ENCODE results near the gene CFAP119. TPM values are rescaled to one million over a fixed set of nuclear protein-coding genes. Genes with fewer than 3 reads are reported as not detected.
A peak's percentile ranks its signal among the peaks of the same experiment; 100 is the strongest.

The CFAP119 gene
- total and polyA plus RNA-seq, 8 donors = 2.0 to 71.2 (median 10.4) TPM; not detected in 2

DNA sequence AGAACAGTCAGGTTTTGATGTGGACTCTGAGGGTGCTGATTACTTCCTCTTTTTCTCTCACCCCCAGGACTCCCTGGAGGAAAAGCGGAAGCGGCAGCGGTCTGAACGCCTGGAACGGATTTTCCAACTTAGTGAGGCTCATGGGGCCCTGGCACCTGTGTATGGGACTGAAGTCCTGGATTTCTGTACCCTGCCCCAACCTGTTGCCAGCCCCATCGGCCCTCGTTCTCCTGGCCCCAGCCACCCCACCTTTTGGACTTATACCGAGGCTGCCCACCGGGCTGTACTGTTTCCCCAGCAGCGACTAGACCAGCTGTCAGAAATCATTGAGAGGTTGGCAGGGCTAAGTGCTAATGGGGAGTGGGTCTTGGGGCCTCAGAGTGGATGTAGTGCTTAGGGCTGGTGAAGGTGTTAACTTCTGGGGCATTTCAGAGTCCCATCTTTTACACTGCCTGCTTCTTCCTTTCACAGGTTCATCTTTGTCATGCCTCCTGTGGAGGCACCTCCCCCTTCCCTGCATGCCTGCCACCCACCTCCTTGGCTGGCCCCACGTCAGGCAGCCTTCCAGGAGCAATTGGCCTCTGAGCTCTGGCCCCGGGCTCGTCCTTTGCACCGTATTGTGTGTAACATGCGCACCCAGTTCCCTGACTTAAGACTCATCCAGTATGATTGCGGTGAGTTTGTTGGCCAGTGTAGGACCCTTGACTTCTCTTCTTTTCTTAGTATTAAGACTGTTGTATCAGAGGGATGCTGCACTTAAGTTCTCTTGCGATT, 32.8 kb downstream of the CFAP119 start:
- intact Hi-C loops (cut with DNase I; ENCODE audit: low total_unique reads) = no loop called here
- Histone ChIP-seq H3K4me3 (no peak overlapping the region), H3K27me3 (no peaks in the 10 kb centered on the region), H3K27ac (no peak overlapping the region), H3K4me1 (peaks cover 0 to 16% (median 0%) of the 10 kb centered on the region in 4 donors), H3K36me3 (peaks cover 68 to 98% (median 97%) of the 10 kb centered on the region in 4 donors), H3K9me3 (no peaks in the 10 kb centered on the region)
- 79 to 89% (median 87%) methylated on average over 17 of the region's 17 CpGs for WGBS, 5 donors
- TF ChIP-seq, protein P1, sequence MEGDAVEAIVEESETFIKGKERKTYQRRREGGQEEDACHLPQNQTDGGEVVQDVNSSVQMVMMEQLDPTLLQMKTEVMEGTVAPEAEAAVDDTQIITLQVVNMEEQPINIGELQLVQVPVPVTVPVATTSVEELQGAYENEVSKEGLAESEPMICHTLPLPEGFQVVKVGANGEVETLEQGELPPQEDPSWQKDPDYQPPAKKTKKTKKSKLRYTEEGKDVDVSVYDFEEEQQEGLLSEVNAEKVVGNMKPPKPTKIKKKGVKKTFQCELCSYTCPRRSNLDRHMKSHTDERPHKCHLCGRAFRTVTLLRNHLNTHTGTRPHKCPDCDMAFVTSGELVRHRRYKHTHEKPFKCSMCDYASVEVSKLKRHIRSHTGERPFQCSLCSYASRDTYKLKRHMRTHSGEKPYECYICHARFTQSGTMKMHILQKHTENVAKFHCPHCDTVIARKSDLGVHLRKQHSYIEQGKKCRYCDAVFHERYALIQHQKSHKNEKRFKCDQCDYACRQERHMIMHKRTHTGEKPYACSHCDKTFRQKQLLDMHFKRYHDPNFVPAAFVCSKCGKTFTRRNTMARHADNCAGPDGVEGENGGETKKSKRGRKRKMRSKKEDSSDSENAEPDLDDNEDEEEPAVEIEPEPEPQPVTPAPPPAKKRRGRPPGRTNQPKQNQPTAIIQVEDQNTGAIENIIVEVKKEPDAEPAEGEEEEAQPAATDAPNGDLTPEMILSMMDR (IDR thresholded peaks at IDR 0.05) = no peak
- TF ChIP-seq POLR2A (IDR thresholded peaks at IDR 0.05) (no peak), EP300 (IDR thresholded peaks at IDR 0.05) (no peak), POLR2AphosphoS5 (IDR thresholded peaks at IDR 0.05) (no peak)
- DNase-seq = no peak

DNA sequence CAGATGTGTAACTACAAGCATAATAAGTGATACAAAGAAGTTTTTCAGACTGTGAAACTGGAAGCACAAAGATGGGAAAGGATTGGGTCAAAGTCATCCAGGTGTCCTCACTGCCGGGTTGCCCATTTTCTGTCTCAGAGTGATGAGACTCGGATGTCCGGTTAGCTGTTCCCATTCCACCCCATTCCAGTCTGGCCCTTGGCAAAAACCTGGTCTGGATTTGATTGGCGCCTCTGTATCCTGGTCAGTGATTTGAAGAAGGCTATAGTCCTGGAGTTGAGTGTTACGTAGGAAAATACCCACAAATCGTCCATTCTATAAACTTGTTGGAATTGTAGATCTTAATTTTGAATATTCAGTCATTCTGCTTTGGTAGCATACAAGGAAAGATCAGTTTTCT, 33.5 kb downstream of the CFAP119 start:
- Histone ChIP-seq H3K4me3 (no peak overlapping the region), H3K9me3 (no peaks in the 10 kb centered on the region), H3K27ac (no peak overlapping the region), H3K4me1 (peaks cover 0 to 16% (median 0%) of the 10 kb centered on the region in 4 donors), H3K27me3 (no peaks in the 10 kb centered on the region), H3K36me3 (peaks cover 68 to 98% (median 97%) of the 10 kb centered on the region in 4 donors)
- intact Hi-C loops (cut with DNase I; ENCODE audit: low total_unique reads) = no loop called here
- DNase-seq = no peak
- WGBS, 5 donors = 92 to 96% (median 93%) methylated on average over 6 of the region's 6 CpGs
- TF ChIP-seq EP300 (IDR thresholded peaks at IDR 0.05) (no peak), POLR2AphosphoS5 (IDR thresholded peaks at IDR 0.05) (no peak), POLR2A (IDR thresholded peaks at IDR 0.05) (no peak)
- TF ChIP-seq, protein P1 (IDR thresholded peaks at IDR 0.05) = no peak

DNA sequence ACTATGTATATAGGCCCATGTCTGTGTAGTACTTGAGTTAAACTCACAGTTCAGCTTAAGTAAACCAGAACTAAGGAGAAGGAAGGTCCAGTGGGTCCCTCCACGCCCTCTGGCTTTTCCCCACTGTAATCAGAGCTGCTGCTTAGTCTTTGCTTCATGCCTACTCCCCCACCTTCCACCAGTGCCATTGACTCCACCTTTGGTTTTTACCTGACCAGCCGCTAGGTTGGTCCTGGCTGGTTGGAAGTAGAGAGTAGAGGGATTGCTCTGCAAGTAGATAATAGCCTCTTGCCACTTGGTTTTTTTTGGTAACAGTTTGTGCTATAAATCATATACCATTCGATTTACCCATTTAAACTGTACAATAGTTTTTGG, 36.5 kb downstream of the CFAP119 start:
- Histone ChIP-seq H3K9me3 (no peaks in the 10 kb centered on the region), H3K27ac (peak overlapping the region in 3 of 5 donors; percentile 10 to 67 (median 39)), H3K4me3 (no peak overlapping the region), H3K4me1 (peaks cover 0 to 16% (median 0%) of the 10 kb centered on the region in 4 donors), H3K36me3 (peaks cover 71 to 98% (median 97%) of the 10 kb centered on the region in 4 donors), H3K27me3 (no peaks in the 10 kb centered on the region)
- WGBS, 5 donors = 85 to 97% (median 92%) methylated on average over 3 of the region's 3 CpGs
- intact Hi-C loops (cut with DNase I; ENCODE audit: low total_unique reads) = no loop called here
- TF ChIP-seq EP300 (IDR thresholded peaks at IDR 0.05) (no peak), POLR2A (IDR thresholded peaks at IDR 0.05) (no peak), POLR2AphosphoS5 (IDR thresholded peaks at IDR 0.05) (no peak)
- TF ChIP-seq, protein P1 (IDR thresholded peaks at IDR 0.05) = no peak
- no peak for DNase-seq

DNA sequence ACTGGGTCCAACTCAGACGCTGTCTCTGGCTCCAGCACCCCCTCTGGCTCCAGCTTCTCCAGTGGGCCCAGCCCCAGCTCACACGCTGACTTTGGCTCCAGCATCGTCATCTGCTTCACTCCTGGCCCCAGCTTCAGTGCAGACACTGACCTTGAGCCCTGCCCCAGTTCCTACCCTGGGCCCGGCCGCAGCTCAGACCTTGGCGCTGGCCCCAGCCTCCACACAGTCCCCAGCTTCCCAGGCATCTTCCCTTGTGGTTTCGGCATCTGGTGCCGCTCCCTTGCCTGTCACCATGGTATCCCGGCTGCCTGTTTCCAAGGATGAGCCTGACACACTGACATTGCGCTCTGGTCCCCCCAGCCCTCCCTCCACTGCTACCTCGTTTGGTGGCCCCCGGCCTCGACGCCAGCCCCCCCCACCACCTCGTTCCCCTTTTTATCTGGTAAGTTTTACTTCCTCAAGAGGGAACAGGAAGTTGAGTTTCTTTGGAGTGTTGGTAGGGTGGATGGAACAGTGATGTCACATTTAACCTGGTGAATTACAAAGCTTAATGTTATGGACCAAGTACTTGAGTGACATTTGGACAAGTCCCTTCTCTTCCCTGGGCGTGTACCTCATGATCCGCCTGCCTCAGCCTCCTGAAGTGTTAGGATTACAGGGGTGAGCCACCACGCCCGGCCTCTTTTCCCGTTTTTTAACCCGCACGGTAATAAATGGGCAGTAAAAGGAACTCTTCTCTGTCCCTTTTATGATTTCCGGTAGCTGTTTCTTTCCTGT, 37.0 kb downstream of the CFAP119 start:
- H3K4me1 ChIP-seq = peaks cover 0 to 16% (median 0%) of the 10 kb centered on the region in 4 donors
- no peaks in the 10 kb centered on the region for H3K9me3 ChIP-seq
- no peak for DNase-seq
- H3K27ac ChIP-seq = peak overlapping the region in 3 of 5 donors; percentile 10 to 67 (median 39)
- 77 to 83% (median 79%) methylated on average over 23 of the region's 23 CpGs for whole genome bisulfite sequencing, 5 donors
- H3K36me3 ChIP-seq = peaks cover 71 to 98% (median 97%) of the 10 kb centered on the region in 4 donors
- H3K4me3 ChIP-seq = no peak overlapping the region
- intact Hi-C loops (cut with DNase I; ENCODE audit: low total_unique reads) = no loop called here
- no peaks in the 10 kb centered on the region for H3K27me3 ChIP-seq
- TF ChIP-seq, protein P1 (IDR thresholded peaks at IDR 0.05) = no peak
- TF ChIP-seq EP300 (IDR thresholded peaks at IDR 0.05) = no peak
- no peak for TF ChIP-seq POLR2A (IDR thresholded peaks at IDR 0.05)
- no peak for TF ChIP-seq POLR2AphosphoS5 (IDR thresholded peaks at IDR 0.05)

Data from stomach (tissue), 9 donors.